Body of pancreas (tissue), 4 donors: Measurements from ENCODE around the gene IQGAP2.

ENCODE experiments used
- POLR2A ChIP-seq, 3 donors: fragments of 450-650 bp; IDR thresholded peaks; one replicate each; pipeline ENCODE4 v1.6.1; 2016; ENCODE audit warnings: antibody characterized with exemption in 3 of 3, mild to moderate bottlenecking in 2 of 3
- TF ChIP-seq, protein P1 (sequence below), 7 experiments: fragments of 450-650 bp in 4 of 7; fragments of 200-600 bp in 3 of 7; sonication (generic) in 3 of 7; IDR thresholded peaks; one replicate each; pipeline ENCODE4 v1.5.1; 2016 to 2019; ENCODE audit warnings: antibody characterized with exemption in 7 of 7

GRCh38 chr5:76542887-76543690 lies 140.0 kb downstream of the IQGAP2 start:
- TF ChIP-seq POLR2A (IDR thresholded peaks at IDR 0.05): peak in 1 of 3 donors; percentile 15
- TF ChIP-seq, protein P1, sequence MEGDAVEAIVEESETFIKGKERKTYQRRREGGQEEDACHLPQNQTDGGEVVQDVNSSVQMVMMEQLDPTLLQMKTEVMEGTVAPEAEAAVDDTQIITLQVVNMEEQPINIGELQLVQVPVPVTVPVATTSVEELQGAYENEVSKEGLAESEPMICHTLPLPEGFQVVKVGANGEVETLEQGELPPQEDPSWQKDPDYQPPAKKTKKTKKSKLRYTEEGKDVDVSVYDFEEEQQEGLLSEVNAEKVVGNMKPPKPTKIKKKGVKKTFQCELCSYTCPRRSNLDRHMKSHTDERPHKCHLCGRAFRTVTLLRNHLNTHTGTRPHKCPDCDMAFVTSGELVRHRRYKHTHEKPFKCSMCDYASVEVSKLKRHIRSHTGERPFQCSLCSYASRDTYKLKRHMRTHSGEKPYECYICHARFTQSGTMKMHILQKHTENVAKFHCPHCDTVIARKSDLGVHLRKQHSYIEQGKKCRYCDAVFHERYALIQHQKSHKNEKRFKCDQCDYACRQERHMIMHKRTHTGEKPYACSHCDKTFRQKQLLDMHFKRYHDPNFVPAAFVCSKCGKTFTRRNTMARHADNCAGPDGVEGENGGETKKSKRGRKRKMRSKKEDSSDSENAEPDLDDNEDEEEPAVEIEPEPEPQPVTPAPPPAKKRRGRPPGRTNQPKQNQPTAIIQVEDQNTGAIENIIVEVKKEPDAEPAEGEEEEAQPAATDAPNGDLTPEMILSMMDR (IDR thresholded peaks at IDR 0.05): no peak
